GF-D8 (cell line): ENCODE results near the gene HNRNPA2B1.
"Not testable (repeated sequence)": the region's sequence is repeated elsewhere in the genome, so short reads cannot be mapped to it uniquely, and the experiment has no call there.

Experiments used
- DNase-seq: peaks from one replicate; lab custom pipeline; 2025; lab: John Stamatoyannopoulos, UW

The HNRNPA2B1 gene

DNA sequence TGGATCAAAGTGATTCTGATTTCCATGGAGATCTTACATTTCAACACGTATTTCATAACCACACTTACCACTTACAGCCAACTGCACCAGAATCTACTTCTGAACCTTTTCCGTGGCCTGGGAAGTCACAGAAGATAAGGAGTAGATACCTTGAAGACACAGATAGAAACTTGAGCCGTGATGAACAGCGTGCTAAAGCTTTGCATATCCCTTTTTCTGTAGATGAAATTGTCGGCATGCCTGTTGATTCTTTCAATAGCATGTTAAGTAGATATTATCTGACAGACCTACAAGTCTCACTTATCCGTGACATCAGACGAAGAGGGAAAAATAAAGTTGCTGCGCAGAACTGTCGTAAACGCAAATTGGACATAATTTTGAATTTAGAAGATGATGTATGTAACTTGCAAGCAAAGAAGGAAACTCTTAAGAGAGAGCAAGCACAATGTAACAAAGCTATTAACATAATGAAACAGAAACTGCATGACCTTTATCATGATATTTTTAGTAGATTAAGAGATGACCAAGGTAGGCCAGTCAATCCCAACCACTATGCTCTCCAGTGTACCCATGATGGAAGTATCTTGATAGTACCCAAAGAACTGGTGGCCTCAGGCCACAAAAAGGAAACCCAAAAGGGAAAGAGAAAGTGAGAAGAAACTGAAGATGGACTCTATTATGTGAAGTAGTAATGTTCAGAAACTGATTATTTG lies 15.3 kb downstream of the HNRNPA2B1 start:
- no peak for DNase-seq

GRCh38 chr7:26184281-26185101 lies 16.1 kb downstream of the HNRNPA2B1 start:
- DNase-seq, result not testable (repeated sequence)

DNA sequence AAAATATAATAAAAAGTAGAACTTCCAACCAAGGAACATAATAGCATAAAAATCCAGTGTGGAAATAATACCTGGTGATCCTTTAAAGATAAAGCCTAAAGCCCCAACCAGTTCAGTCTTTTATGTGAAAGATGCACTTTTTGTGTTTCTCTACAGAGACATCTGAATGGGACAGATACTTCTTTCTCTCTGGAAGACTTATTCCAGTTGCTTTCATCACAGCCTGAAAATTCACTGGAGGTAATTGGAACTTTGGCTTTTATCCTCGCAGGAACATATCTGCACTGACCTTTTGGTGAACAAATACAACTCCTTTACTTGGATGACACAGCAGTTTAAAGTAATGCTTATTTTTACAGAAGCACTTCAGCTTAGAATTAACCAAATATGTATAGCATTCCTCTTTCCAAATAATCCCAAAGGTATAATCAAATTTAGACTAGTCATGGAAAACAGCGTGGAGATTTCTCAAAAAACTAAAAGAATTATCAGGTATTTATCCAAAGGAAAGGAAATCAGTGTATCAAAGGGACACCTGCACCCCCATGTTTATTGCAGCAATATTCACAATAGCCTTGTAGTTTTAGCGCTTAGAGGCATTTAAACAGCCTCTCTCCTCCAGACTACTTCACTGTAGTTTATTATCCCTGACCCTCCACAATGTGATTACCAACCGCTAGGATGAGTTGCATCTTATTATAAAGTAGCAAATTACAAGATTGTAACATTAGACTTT lies 16.8 kb downstream of the HNRNPA2B1 start:
- DNase-seq, result no peak

- DNase-seq, result no peak
Measured at GRCh38 chr7:26182706-26183105, 17.8 kb downstream of the HNRNPA2B1 start.

- DNase-seq, result no peak
Measured at GRCh38 chr7:26182283-26182682, 18.3 kb downstream of the HNRNPA2B1 start.

DNA sequence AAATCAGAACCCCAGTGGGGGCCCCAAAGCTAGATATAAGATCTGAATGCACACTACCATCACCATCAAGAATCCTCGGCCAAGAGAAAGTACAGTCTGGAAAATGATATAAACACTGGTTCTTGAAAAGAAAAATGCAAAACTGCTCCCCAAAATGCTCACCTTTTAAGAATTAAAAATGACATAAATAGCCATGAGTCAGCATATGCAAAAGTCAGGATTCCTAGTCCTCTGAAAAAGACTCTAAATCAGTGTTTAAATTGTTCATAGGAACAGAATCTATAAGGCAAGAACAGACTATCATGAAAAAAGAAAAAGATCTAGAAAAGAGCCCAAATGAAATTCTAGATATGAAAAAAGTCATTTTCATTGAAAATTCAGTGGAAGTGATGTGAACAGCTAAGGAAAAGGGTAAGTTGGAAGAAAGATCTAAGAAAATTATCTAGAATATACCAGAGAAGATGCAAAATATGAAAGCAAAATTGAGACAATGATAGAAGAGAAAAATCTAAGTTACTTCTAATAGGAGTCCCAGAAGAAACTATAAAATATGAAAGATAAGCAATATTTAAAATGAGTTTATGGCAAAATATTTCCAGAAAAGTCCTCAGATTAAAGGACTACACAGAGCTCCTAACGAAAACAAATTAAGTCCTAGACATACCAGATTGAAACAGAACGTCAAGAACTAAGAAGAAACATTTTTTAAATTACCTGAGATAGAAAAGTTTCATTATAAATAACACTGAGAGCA lies 18.9 kb downstream of the HNRNPA2B1 start:
- no peak for DNase-seq

- no peak for DNase-seq
Measured at GRCh38 chr7:26180792-26181198, 19.8 kb downstream of the HNRNPA2B1 start.

DNA sequence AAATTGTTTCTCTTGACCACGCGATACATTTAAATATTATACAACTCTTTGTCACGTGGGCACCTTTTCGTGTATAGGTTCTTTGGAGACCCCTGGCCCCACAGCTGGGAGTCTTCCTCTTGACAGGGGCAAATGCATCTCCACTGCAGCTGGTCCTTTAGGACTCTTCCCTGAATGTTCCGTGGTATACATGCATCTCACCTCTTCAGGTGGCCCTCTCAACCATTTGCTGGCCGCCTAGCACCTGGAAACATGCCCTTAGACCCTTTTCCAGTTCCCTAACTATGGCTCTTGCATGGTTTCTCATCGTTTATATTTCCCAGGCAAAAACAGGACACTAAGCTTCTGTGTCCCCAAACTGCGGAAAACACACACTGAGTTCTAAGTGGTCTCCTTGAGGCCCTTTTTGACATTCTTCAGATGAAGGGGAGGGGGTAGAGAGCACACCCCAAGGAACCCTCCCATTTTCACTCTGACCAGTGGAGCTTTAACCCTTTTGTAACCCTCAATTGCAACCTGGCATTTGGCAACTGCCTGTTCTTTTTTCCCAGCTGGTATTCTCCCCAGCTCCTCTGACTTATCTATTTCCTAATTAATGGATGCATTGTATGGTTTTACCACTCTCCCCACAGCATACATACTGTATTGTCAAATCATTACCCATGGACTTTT lies 20.6 kb downstream of the HNRNPA2B1 start:
- no peak for DNase-seq

DNA sequence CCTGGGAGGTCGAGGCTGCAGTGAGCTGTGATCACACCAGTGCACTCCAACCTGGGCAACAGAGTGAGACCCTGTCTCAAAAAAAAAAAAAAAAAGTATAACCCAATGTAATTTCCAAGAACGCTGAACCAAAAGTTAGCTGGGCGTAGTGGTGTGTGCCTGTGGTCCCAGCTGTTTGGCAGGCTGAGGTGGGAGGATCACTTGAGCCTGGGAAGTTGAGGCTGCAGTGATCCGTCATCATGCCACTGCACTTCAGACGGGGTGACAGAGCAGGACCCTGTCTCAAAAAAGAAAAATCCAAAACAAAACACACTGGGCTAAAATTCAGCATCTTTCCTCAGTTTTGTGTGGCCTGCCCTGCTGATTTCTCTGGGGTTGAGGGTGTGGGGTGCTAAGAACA lies 21.1 kb downstream of the HNRNPA2B1 start:
- DNase-seq, result no peak

- no peak for DNase-seq
Measured at GRCh38 chr7:26178272-26178960, 22.1 kb downstream of the HNRNPA2B1 start.

DNA sequence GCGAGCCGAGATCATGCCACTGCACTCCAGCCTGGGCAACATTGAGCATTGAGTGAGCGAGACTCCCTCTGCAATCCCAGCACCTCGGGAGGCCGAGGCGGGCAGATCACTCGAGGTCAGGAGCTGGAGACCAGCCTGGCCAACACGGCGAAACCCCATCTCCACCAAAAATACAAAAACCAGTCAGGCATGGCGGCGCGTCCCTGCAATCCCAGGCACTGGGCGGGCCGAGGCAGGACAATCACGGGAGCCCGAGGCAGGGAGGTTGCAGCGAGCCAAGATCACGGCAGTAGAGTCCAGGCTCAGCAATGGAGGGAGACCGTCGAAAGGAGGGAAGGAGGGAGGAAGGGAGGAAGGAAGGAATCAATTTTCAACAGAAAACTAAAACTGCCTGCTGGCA lies 23.3 kb downstream of the HNRNPA2B1 start:
- not testable (repeated sequence) for DNase-seq

- not testable (repeated sequence) for DNase-seq
Measured at GRCh38 chr7:26176696-26177095, 23.9 kb downstream of the HNRNPA2B1 start.

DNA sequence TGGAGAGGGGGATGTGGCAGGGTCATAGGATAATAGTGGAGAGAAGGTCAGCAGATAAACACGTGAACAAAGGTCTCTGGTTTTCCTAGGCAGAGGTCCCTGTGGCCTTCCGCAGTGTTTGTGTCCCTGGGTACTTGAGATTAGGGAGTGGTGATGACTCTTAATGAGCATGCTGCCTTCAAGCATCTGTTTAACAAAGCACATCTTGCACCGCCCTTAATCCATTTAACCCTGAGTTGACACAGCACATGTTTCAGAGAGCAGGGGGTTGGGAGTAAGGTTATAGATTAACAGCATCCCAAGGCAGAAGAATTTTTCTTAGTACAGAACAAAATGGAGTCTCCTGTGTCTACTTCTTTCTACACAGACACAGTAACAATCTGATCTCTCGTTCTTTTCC lies 24.6 kb downstream of the HNRNPA2B1 start:
- not testable (repeated sequence) for DNase-seq

GRCh38 chr7:26172048-26172447 lies 28.5 kb downstream of the HNRNPA2B1 start:
- DNase-seq, result no peak

- no peak for DNase-seq
Measured at GRCh38 chr7:26171601-26172000, 28.9 kb downstream of the HNRNPA2B1 start.

GRCh38 chr7:26170663-26171062 lies 29.9 kb downstream of the HNRNPA2B1 start:
- DNase-seq, result no peak

GRCh38 chr7:26169271-26169670 lies 31.3 kb downstream of the HNRNPA2B1 start:
- no peak for DNase-seq

DNA sequence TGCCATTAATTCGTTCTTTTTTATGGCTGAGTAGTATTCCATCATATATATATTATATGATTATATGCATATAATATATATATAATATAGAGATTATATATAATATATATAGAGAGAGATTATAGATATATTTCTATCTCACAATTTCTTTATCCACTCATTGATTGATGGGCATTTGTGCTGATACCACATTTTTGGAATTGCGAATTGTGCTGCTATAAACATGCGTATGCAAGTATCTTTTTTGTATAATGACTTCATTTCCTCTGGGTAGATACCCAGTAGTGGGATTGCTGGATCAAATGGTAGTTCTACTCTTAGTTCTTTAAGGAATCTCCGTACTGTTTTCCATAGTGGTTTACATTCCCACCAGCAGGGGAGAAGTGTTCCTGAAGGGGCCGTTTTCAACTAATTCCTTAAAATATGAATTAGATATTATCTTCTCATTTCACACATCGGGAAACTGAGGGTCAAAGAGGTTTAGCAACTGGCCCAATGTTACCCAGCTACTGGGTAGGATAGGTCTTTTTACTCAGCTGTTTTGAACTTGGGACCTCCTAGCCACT lies 32.0 kb downstream of the HNRNPA2B1 start:
- no peak for DNase-seq

GRCh38 chr7:26167303-26167934 lies 33.1 kb downstream of the HNRNPA2B1 start:
- no peak for DNase-seq

- DNase-seq, result no peak
Measured at GRCh38 chr7:26166684-26167266, 33.8 kb downstream of the HNRNPA2B1 start.
